GM23248 (cell line): ENCODE measurements around the gene TCEA2. TPM values are rescaled to one million over a fixed set of nuclear protein-coding genes. Genes with fewer than 3 reads are reported as not detected.

ENCODE experiments used
- DNase-seq: peaks from one replicate; pipeline ENCODE4 v3.0.0-alpha.2; 2015
- H2AFZ ChIP-seq: fragments of 200-600 bp; sonication (generic); 2 replicates; pipeline ENCODE4 v1.6.1; 2016; ENCODE audit warnings: antibody characterized with exemption
- H3F3A ChIP-seq: fragments of 200-600 bp; sonication (generic); 2 replicates; pipeline ENCODE4 v1.6.1; 2016; ENCODE audit warnings: mild to moderate bottlenecking, antibody characterized with exemption, mixed run types; ENCODE audit not compliant: insufficient read depth
- H3K27ac ChIP-seq: fragments of 200-600 bp; sonication (generic); 2 replicates; pipeline ENCODE4 v1.5.1; 2016; ENCODE audit warnings: mild to moderate bottlenecking
- H3K27me3 ChIP-seq: fragments of 200-600 bp; sonication (generic); replicated peaks from 2 replicates; pipeline ENCODE4 v1.6.1; 2016; ENCODE audit warnings: mild to moderate bottlenecking; ENCODE audit not compliant: insufficient read depth
- H3K36me3 ChIP-seq: fragments of 200-600 bp; sonication (generic); 2 replicates; pipeline ENCODE4 v1.6.1; 2016; ENCODE audit warnings: low read depth, mild to moderate bottlenecking
- H3K4me1 ChIP-seq: fragments of 200-600 bp; sonication (generic); 2 replicates; pipeline ENCODE4 v1.6.1; 2016; ENCODE audit warnings: mild to moderate bottlenecking; ENCODE audit not compliant: insufficient read depth
- H3K4me2 ChIP-seq: fragments of 200-600 bp; sonication (generic); one replicate; pipeline ENCODE4 v1.6.1; 2016; ENCODE audit warnings: mild to moderate bottlenecking; ENCODE audit not compliant: unreplicated experiment
- H3K4me3 ChIP-seq: fragments of 200-600 bp; sonication (generic); 2 replicates; pipeline ENCODE4 v1.5.1; 2016; ENCODE audit warnings: mild to moderate bottlenecking
- H3K79me2 ChIP-seq: fragments of 200-600 bp; sonication (generic); 2 replicates; pipeline ENCODE4 v1.6.1; 2016; ENCODE audit warnings: mild to moderate bottlenecking; ENCODE audit not compliant: insufficient read depth
- H3K9ac ChIP-seq: fragments of 200-600 bp; sonication (generic); 2 replicates; pipeline ENCODE4 v1.6.1; 2016; ENCODE audit warnings: mild to moderate bottlenecking
- H3K9me2 ChIP-seq: fragments of 200-600 bp; sonication (generic); 2 replicates; pipeline ENCODE4 v1.6.1; 2016; ENCODE audit warnings: mixed run types, mild to moderate bottlenecking, moderate library complexity; ENCODE audit not compliant: insufficient read depth
- H3K9me3 ChIP-seq: fragments of 200-600 bp; sonication (generic); one replicate; pipeline ENCODE4 v1.6.1; 2017; ENCODE audit warnings: low read depth
- H4K20me1 ChIP-seq: fragments of 200-600 bp; sonication (generic); 2 replicates; pipeline ENCODE4 v1.6.0; 2016; ENCODE audit not compliant: insufficient read depth
- EZH2 ChIP-seq: fragments of 200-600 bp; sonication (generic); IDR thresholded peaks from 2 replicates; pipeline ENCODE4 v1.6.1; 2018; ENCODE audit warnings: antibody characterized with exemption, mild to moderate bottlenecking; ENCODE audit not compliant: insufficient read depth, poor library complexity, severe bottlenecking
- EZH2phosphoT487 ChIP-seq: fragments of 200-600 bp; sonication (generic); IDR thresholded peaks from 2 replicates; pipeline ENCODE4 v1.6.1; 2018; ENCODE audit warnings: antibody characterized with exemption, moderate library complexity, mild to moderate bottlenecking, low read depth; ENCODE audit not compliant: insufficient read depth
- WGBS, 2 experiments: methylation state at CpG; one replicate each; pipeline ENCODE4 v1.1.6; 2015 to 2017; ENCODE audit warnings: low lambda C conversion rate in 2 of 2, low coverage in 1 of 2; ENCODE audit errors: missing lambda C conversion rate in 2 of 2; 5-methylcytosine and 5-hydroxymethylcytosine counted together
- in situ Hi-C: fragments of 300-500 bp; cut with MboI; formaldehyde crosslinking; loops from 2 replicates; pipeline ENCODE4 v1.15.0; 2020
- microRNA-seq: library from miRNA; unstranded; fragments of <30 nt; microRNA quantifications from one replicate; pipeline ENCODE4, GENCODE V29; 2016; ENCODE audit warnings: borderline number of aligned reads
- polyA plus RNA-seq: library from polyadenylated mRNA; unstranded; fragments of >200 nt; fragmentation: Nextera tagmentation; extraction: Ambion mirVana; gene quantifications from 2 replicates; pipeline ENCODE4 v1.2.1, GENCODE V29; 2016
- small RNA-seq: library from RNA; depleted of rRNA; stranded (forward); fragments of <200 nt; gene quantifications from one replicate; pipeline ENCODE3, GENCODE V24; 2014; ENCODE audit warnings: low read depth, low replicate concordance
- total RNA-seq: library from RNA; depleted of rRNA; stranded (reverse); fragments of >200 nt; shearing (Covaris generic); gene quantifications from 2 replicates; pipeline ENCODE4 v1.2.3, GENCODE V29; 2014; rRNA removed

TCEA2 gene
- total and polyA plus RNA-seq, 2 experiments from 2014 or later: 34.3 to 70.7 TPM

DNA sequence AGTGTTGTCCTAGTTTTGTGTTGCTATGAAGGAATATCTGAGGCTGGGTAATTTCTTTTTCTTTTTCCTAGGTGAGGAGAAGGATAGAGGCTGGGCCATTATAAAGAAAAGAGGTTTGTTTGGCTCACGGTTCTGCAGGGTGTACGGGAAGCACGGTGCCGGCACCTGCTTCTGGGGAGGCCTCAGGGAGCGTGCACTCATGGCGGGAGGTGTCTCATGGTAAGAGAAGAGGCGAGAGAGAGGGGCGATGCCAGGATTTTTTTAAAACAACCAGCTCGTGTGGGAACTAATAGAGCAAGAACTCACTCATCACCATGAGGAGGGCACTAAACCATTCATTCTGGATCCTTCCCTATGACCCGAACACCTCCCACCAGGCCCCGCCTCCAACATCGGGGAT is 58.6 kb downstream of the TCEA2 start:
- no peaks in the 10 kb centered on the region for H3K9me3 ChIP-seq
- TF ChIP-seq EZH2phosphoT487 (no peak), EZH2 (no peak)
- no peak overlapping the region for H3K9ac ChIP-seq
- no peak overlapping the region for H3K4me2 ChIP-seq
- no peaks in the 10 kb centered on the region for H3K36me3 ChIP-seq
- no peaks in the 10 kb centered on the region for H3K79me2 ChIP-seq
- no peaks in the 10 kb centered on the region for H4K20me1 ChIP-seq
- H2AFZ ChIP-seq: no peak overlapping the region
- H3K4me1 ChIP-seq: no peaks in the 10 kb centered on the region
- peaks cover 40% of the 10 kb centered on the region for H3K27me3 ChIP-seq
- no peak overlapping the region for H3K27ac ChIP-seq
- in situ Hi-C loops: no loop called here
- WGBS, 2 experiments: 67 to 73% methylated on average over 12 of the region's 12 CpGs
- no peak for DNase-seq
- H3F3A ChIP-seq: no peaks in the 10 kb centered on the region
- H3K9me2 ChIP-seq: no peaks in the 10 kb centered on the region
- H3K4me3 ChIP-seq: no peak overlapping the region

Small RNA genes within 50 kb of the gene (microRNA-seq; reads per million reads assigned to microRNA genes)
- gene MIR6813: 2.6 reads per million

Small RNA genes within 50 kb of the gene (small RNA-seq; reads per million reads assigned to genes)
- not detected for gene AL355803.1
- not detected for gene MIR6813

Other genes with a start within 250 kb of the TCEA2 start
- gene ZBTB46, start 231.9 kb upstream of the TCEA2 start, total RNA-seq: 1.9 and 3.9 TPM in 2 replicates
- gene ZBTB46, start 231.9 kb upstream of the TCEA2 start, polyA plus RNA-seq: 0.33 and 0.38 TPM in 2 replicates
- gene ABHD16B, start 201.7 kb upstream of the TCEA2 start, total RNA-seq: not detected in 2 replicates
- gene ABHD16B, start 201.7 kb upstream of the TCEA2 start, polyA plus RNA-seq: not detected in 2 replicates
- 198 and 214 TPM in 2 replicates for gene TPD52L2, start 197.9 kb upstream of the TCEA2 start, total RNA-seq
- 220 and 227 TPM in 2 replicates for gene TPD52L2, start 197.9 kb upstream of the TCEA2 start, polyA plus RNA-seq
- gene DNAJC5, start 168.1 kb upstream of the TCEA2 start, total RNA-seq: 68.0 and 70.9 TPM in 2 replicates
- 22.4 and 24.9 TPM in 2 replicates for gene DNAJC5, start 168.1 kb upstream of the TCEA2 start, polyA plus RNA-seq
- 17.6 and 21.5 TPM in 2 replicates for gene UCKL1, start 106.8 kb upstream of the TCEA2 start, total RNA-seq
- gene UCKL1, start 106.8 kb upstream of the TCEA2 start, polyA plus RNA-seq: 28.8 and 33.4 TPM in 2 replicates
- 16.4 and 16.6 TPM in 2 replicates for gene ZNF512B, start 93.3 kb upstream of the TCEA2 start, total RNA-seq
- gene ZNF512B, start 93.3 kb upstream of the TCEA2 start, polyA plus RNA-seq: 1.2 and 1.5 TPM in 2 replicates
- gene SAMD10, start 83.6 kb upstream of the TCEA2 start, total RNA-seq: 0.38 and 1.3 TPM in 2 replicates
- 1.3 and 1.7 TPM in 2 replicates for gene SAMD10, start 83.6 kb upstream of the TCEA2 start, polyA plus RNA-seq
- gene PRPF6, start 82.1 kb upstream of the TCEA2 start, total RNA-seq: 39.0 and 47.1 TPM in 2 replicates
- gene PRPF6, start 82.1 kb upstream of the TCEA2 start, polyA plus RNA-seq: 54.8 and 59.4 TPM in 2 replicates
- gene C20orf204, start 27.0 kb upstream of the TCEA2 start, total RNA-seq: 0.32 and 0.51 TPM in 2 replicates
- 0.09 and 0.14 TPM in 2 replicates for gene C20orf204, start 27.0 kb upstream of the TCEA2 start, polyA plus RNA-seq
- gene SOX18, start 13.6 kb upstream of the TCEA2 start, total RNA-seq: not detected in 2 replicates
- gene SOX18, start 13.6 kb upstream of the TCEA2 start, polyA plus RNA-seq: not detected in 2 replicates
- 7.0 and 13.2 TPM in 2 replicates for gene RGS19, start 16.3 kb downstream of the TCEA2 start, total RNA-seq
- gene RGS19, start 16.3 kb downstream of the TCEA2 start, polyA plus RNA-seq: 18.7 and 20.9 TPM in 2 replicates
- 0.86 and 1.1 TPM in 2 replicates for gene OPRL1, start 16.9 kb downstream of the TCEA2 start, total RNA-seq
- 0.35 and 0.53 TPM in 2 replicates for gene OPRL1, start 16.9 kb downstream of the TCEA2 start, polyA plus RNA-seq
- 3.7 TPM in 1 of 2 replicates, not detected in the other for gene LKAAEAR1, start 21.2 kb downstream of the TCEA2 start, total RNA-seq
- gene LKAAEAR1, start 21.2 kb downstream of the TCEA2 start, polyA plus RNA-seq: 0.59 TPM in 1 of 2 replicates, not detected in the other
- not detected in 2 replicates for gene NPBWR2, start 44.4 kb downstream of the TCEA2 start, total RNA-seq
- gene NPBWR2, start 44.4 kb downstream of the TCEA2 start, polyA plus RNA-seq: not detected in 2 replicates
- gene MYT1, start 101.3 kb downstream of the TCEA2 start, total RNA-seq: not detected in 2 replicates
- not detected in 2 replicates for gene MYT1, start 101.3 kb downstream of the TCEA2 start, polyA plus RNA-seq
- gene PCMTD2, start 192.6 kb downstream of the TCEA2 start, total RNA-seq: 34.3 and 134 TPM in 2 replicates
- gene PCMTD2, start 192.6 kb downstream of the TCEA2 start, polyA plus RNA-seq: 16.6 and 21.1 TPM in 2 replicates